ENCODE results near the gene PRSS57.

- TF ChIP-seq, protein P1, sequence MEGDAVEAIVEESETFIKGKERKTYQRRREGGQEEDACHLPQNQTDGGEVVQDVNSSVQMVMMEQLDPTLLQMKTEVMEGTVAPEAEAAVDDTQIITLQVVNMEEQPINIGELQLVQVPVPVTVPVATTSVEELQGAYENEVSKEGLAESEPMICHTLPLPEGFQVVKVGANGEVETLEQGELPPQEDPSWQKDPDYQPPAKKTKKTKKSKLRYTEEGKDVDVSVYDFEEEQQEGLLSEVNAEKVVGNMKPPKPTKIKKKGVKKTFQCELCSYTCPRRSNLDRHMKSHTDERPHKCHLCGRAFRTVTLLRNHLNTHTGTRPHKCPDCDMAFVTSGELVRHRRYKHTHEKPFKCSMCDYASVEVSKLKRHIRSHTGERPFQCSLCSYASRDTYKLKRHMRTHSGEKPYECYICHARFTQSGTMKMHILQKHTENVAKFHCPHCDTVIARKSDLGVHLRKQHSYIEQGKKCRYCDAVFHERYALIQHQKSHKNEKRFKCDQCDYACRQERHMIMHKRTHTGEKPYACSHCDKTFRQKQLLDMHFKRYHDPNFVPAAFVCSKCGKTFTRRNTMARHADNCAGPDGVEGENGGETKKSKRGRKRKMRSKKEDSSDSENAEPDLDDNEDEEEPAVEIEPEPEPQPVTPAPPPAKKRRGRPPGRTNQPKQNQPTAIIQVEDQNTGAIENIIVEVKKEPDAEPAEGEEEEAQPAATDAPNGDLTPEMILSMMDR (IDR thresholded peaks at IDR 0.05): no peak
- no peak for TF ChIP-seq POLR2A (IDR thresholded peaks at IDR 0.05; ENCODE audit: low read depth)
Measured at GRCh38 chr19:640606-641189, 54.6 kb downstream of the PRSS57 start.
